HG02943 (cell line): ENCODE results near the gene FAM83C.
"Not testable (repeated sequence)": the region's sequence is repeated elsewhere in the genome, so short reads cannot be mapped to it uniquely, and the experiment has no call there.

Experiments
- ATAC-seq: cut with Tn5 transposase; IDR thresholded peaks from one replicate; pipeline ENCODE4 v1.9.1; 2021; ENCODE audit warnings: mild to moderate bottlenecking, low read depth, moderate library complexity; ENCODE audit not compliant: unreplicated experiment

Gene FAM83C

GRCh38 chr20:35270021-35270902 is 22.0 kb downstream of the FAM83C start:
- ATAC-seq: no peak

- ATAC-seq: no peak
Observed at GRCh38 chr20:35269055-35269781, 23.0 kb downstream of the FAM83C start.

- ATAC-seq: no peak
Observed at GRCh38 chr20:35267092-35267491, 25.1 kb downstream of the FAM83C start.

- no peak for ATAC-seq
Observed at GRCh38 chr20:35264755-35265154, 27.5 kb downstream of the FAM83C start.

GRCh38 chr20:35263532-35264341 is 28.5 kb downstream of the FAM83C start:
- ATAC-seq: no peak

GRCh38 chr20:35262731-35263531 is 29.3 kb downstream of the FAM83C start:
- ATAC-seq: not testable (repeated sequence)

GRCh38 chr20:35262321-35262720 is 29.9 kb downstream of the FAM83C start:
- not testable (repeated sequence) for ATAC-seq

- ATAC-seq: no peak
Observed at GRCh38 chr20:35260426-35260825, 31.8 kb downstream of the FAM83C start.

GRCh38 chr20:35257175-35257909 is 34.9 kb downstream of the FAM83C start:
- ATAC-seq: no peak

GRCh38 chr20:35254448-35254999 is 37.7 kb downstream of the FAM83C start:
- no peak for ATAC-seq

- no peak for ATAC-seq
Observed at GRCh38 chr20:35253010-35253409, 39.2 kb downstream of the FAM83C start.

GRCh38 chr20:35252598-35252997 is 39.6 kb downstream of the FAM83C start:
- not testable (repeated sequence) for ATAC-seq

GRCh38 chr20:35252037-35252461 is 40.2 kb downstream of the FAM83C start:
- no peak for ATAC-seq

- no peak for ATAC-seq
Observed at GRCh38 chr20:35251613-35251940, 40.6 kb downstream of the FAM83C start.

- ATAC-seq: no peak
Observed at GRCh38 chr20:35248641-35249475, 43.4 kb downstream of the FAM83C start.

GRCh38 chr20:35246723-35247122 is 45.5 kb downstream of the FAM83C start:
- no peak for ATAC-seq

GRCh38 chr20:35243986-35244385 is 48.2 kb downstream of the FAM83C start:
- ATAC-seq: no peak

GRCh38 chr20:35243317-35243716 is 48.9 kb downstream of the FAM83C start:
- no peak for ATAC-seq
